ENCODE data around the gene ZNF205.

GRCh38 chr16:3091551-3091950 is 20.8 kb upstream of the ZNF205 start:
- TF ChIP-seq, protein P1, sequence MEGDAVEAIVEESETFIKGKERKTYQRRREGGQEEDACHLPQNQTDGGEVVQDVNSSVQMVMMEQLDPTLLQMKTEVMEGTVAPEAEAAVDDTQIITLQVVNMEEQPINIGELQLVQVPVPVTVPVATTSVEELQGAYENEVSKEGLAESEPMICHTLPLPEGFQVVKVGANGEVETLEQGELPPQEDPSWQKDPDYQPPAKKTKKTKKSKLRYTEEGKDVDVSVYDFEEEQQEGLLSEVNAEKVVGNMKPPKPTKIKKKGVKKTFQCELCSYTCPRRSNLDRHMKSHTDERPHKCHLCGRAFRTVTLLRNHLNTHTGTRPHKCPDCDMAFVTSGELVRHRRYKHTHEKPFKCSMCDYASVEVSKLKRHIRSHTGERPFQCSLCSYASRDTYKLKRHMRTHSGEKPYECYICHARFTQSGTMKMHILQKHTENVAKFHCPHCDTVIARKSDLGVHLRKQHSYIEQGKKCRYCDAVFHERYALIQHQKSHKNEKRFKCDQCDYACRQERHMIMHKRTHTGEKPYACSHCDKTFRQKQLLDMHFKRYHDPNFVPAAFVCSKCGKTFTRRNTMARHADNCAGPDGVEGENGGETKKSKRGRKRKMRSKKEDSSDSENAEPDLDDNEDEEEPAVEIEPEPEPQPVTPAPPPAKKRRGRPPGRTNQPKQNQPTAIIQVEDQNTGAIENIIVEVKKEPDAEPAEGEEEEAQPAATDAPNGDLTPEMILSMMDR (IDR thresholded peaks at IDR 0.05) = no peak
- TF ChIP-seq POLR2AphosphoS5 (IDR thresholded peaks at IDR 0.05) = no peak
- TF ChIP-seq POLR2A (IDR thresholded peaks at IDR 0.05) = no peak
